Measurements from ENCODE around the gene SLCO2A1. TPM values are rescaled to one million over a fixed set of nuclear protein-coding genes. Genes with fewer than 3 reads are reported as not detected.

SLCO2A1 gene
- total RNA-seq, 2 donors from 2014 or later, result 7.0 to 17.5 TPM

- no peak overlapping the region for H3K27ac ChIP-seq
- no peaks in the 10 kb centered on the region for H3K9me3 ChIP-seq
- DNase-seq (no peak), ATAC-seq (no peak)
- no peaks in the 10 kb centered on the region for H3K36me3 ChIP-seq (replicated peaks in 1 of 2; ENCODE audit: insufficient read depth in 1 of 2, low read depth in 2 of 2)
- intact Hi-C loops (cut with DNase I), result no loop called here
- H3K27me3 ChIP-seq, result no peaks in the 10 kb centered on the region
- H3K4me3 ChIP-seq, result no peak overlapping the region
- TF ChIP-seq, protein P1, sequence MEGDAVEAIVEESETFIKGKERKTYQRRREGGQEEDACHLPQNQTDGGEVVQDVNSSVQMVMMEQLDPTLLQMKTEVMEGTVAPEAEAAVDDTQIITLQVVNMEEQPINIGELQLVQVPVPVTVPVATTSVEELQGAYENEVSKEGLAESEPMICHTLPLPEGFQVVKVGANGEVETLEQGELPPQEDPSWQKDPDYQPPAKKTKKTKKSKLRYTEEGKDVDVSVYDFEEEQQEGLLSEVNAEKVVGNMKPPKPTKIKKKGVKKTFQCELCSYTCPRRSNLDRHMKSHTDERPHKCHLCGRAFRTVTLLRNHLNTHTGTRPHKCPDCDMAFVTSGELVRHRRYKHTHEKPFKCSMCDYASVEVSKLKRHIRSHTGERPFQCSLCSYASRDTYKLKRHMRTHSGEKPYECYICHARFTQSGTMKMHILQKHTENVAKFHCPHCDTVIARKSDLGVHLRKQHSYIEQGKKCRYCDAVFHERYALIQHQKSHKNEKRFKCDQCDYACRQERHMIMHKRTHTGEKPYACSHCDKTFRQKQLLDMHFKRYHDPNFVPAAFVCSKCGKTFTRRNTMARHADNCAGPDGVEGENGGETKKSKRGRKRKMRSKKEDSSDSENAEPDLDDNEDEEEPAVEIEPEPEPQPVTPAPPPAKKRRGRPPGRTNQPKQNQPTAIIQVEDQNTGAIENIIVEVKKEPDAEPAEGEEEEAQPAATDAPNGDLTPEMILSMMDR (IDR thresholded peaks at IDR 0.05), result no peak
- TF ChIP-seq POLR2A (IDR thresholded peaks at IDR 0.05), result no peak
- no peaks in the 10 kb centered on the region for H3K4me1 ChIP-seq
- 86% methylated on average over 7 of the region's 7 CpGs for WGBS, 2 donors
Observed at GRCh38 chr3:133886031-133886722, 143.5 kb downstream of the SLCO2A1 start.

GRCh38 chr3:133884887-133885711 lies 144.6 kb downstream of the SLCO2A1 start:
- Histone ChIP-seq H3K9me3 (no peaks in the 10 kb centered on the region), H3K27ac (no peak overlapping the region), H3K27me3 (no peaks in the 10 kb centered on the region), H3K4me1 (no peaks in the 10 kb centered on the region), H3K36me3 (replicated peaks in 1 of 2; ENCODE audit: insufficient read depth in 1 of 2, low read depth in 2 of 2) (no peaks in the 10 kb centered on the region), H3K4me3 (no peak overlapping the region)
- 83 to 85% methylated on average over 11 of the region's 11 CpGs for WGBS, 2 donors
- no peak for TF ChIP-seq POLR2A (IDR thresholded peaks at IDR 0.05)
- no peak for DNase-seq
- intact Hi-C loops (cut with DNase I), result no loop called here
- no peak for ATAC-seq

- Histone ChIP-seq H3K27me3 (no peaks in the 10 kb centered on the region), H3K9me3 (no peaks in the 10 kb centered on the region), H3K27ac (no peak overlapping the region), H3K4me1 (no peaks in the 10 kb centered on the region), H3K36me3 (replicated peaks in 1 of 2; ENCODE audit: insufficient read depth in 1 of 2, low read depth in 2 of 2) (no peaks in the 10 kb centered on the region), H3K4me3 (no peak overlapping the region)
- intact Hi-C loops (cut with DNase I), result no loop called here
- DNase-seq (no peak), ATAC-seq (no peak)
- TF ChIP-seq POLR2A (IDR thresholded peaks at IDR 0.05), result no peak
- TF ChIP-seq, protein P1 (IDR thresholded peaks at IDR 0.05), result no peak
- 73 to 80% methylated on average over 6 of the region's 6 CpGs for WGBS, 2 donors
Observed at GRCh38 chr3:133884054-133884886, 145.5 kb downstream of the SLCO2A1 start.

- H3K36me3 ChIP-seq (replicated peaks in 1 of 2; ENCODE audit: insufficient read depth in 1 of 2, low read depth in 2 of 2), result no peaks in the 10 kb centered on the region
- H3K27ac ChIP-seq, result no peak overlapping the region
- no peak for TF ChIP-seq POLR2A (IDR thresholded peaks at IDR 0.05)
- TF ChIP-seq, protein P1 (IDR thresholded peaks at IDR 0.05), result no peak
- intact Hi-C loops (cut with DNase I), result no loop called here
- no peak overlapping the region for H3K4me3 ChIP-seq
- no peaks in the 10 kb centered on the region for H3K27me3 ChIP-seq
- no peaks in the 10 kb centered on the region for H3K9me3 ChIP-seq
- no peak for DNase-seq
- no peak for ATAC-seq
- H3K4me1 ChIP-seq, result no peaks in the 10 kb centered on the region
Observed at GRCh38 chr3:133883641-133884040, 146.1 kb downstream of the SLCO2A1 start.

Data from body of pancreas (tissue), 4 donors.